Measurements from ENCODE around the gene TMC8.

Gene TMC8

GRCh38 chr17:78146881-78147280 is 16.3 kb downstream of the TMC8 start:
- TF ChIP-seq ZNF18 (tag by site-specific recombination; IDR thresholded peaks at IDR 0.05) (no peak), GLIS2 (tag by site-specific recombination; IDR thresholded peaks at IDR 0.05) (no peak), ATF2 (tag by site-specific recombination; IDR thresholded peaks at IDR 0.05; ENCODE audit: low read depth) (no peak), GLI4 (tag by site-specific recombination; IDR thresholded peaks at IDR 0.05) (no peak), ZNF707 (tag by site-specific recombination; IDR thresholded peaks at IDR 0.05) (no peak), WT1 (tag by site-specific recombination; IDR thresholded peaks at IDR 0.05) (no peak), ZNF792 (tag by site-specific recombination; IDR thresholded peaks at IDR 0.05) (no peak), ZBTB17 (tag by site-specific recombination; IDR thresholded peaks at IDR 0.05) (no peak), ZNF558 (tag by site-specific recombination; IDR thresholded peaks at IDR 0.05) (no peak), ZNF701 (tag by site-specific recombination; IDR thresholded peaks at IDR 0.05) (no peak)
- H3K9me3 ChIP-seq (ENCODE audit: control insufficient read depth, insufficient read depth, low read depth, low read length) = no peaks in the 10 kb centered on the region
- H3K4me3 ChIP-seq (ENCODE audit: low read depth, low read length) = no peak overlapping the region
- ChIA-PET POLR2A (no interaction called here), CTCF (interaction anchor here (0.6 to 1.1 kb wide), 4 partner anchors 9 to 719 kb away, joined by 3 to 6 read pairs (median 3); no protein-coding TSS in a partner anchor)
- H3K4me1 ChIP-seq (ENCODE audit: control insufficient read depth, insufficient read depth, low read length) = peaks cover 4% of the 10 kb centered on the region
- H3K27ac ChIP-seq (ENCODE audit: extremely low read depth, low read depth, low read length) = no peak overlapping the region
- H3K36me3 ChIP-seq (ENCODE audit: control insufficient read depth in 2 of 2, insufficient read depth in 1 of 2, low read length in 2 of 2) = no peaks in the 10 kb centered on the region

- H3K4me1 ChIP-seq (ENCODE audit: control insufficient read depth, insufficient read depth, low read length) = peaks cover 4% of the 10 kb centered on the region
- 0 out of 2 replicates have a peak, but pooled peaks have one; percentile 47 for TF ChIP-seq ZNF223 (tag by site-specific recombination; IDR thresholded peaks at IDR 0.05)
- no peak for TF ChIP-seq ZNF121 (tag by site-specific recombination; IDR thresholded peaks at IDR 0.05)
- TF ChIP-seq SP7 (tag by site-specific recombination; IDR thresholded peaks at IDR 0.05) = no peak
- TF ChIP-seq ZNF280C (tag by site-specific recombination; IDR thresholded peaks at IDR 0.05) = no peak
Measured at GRCh38 chr17:78147315-78147998, 16.9 kb downstream of the TMC8 start.

GRCh38 chr17:78148286-78149016 is 17.9 kb downstream of the TMC8 start:
- Histone ChIP-seq H3K9me3 (ENCODE audit: control insufficient read depth, insufficient read depth, low read depth, low read length) (no peaks in the 10 kb centered on the region), H3K4me3 (ENCODE audit: low read depth, low read length) (no peak overlapping the region), H3K4me1 (ENCODE audit: control insufficient read depth, insufficient read depth, low read length) (peaks cover 4% of the 10 kb centered on the region), H3K36me3 (ENCODE audit: control insufficient read depth in 2 of 2, insufficient read depth in 1 of 2, low read length in 2 of 2) (no peaks in the 10 kb centered on the region), H3K27ac (ENCODE audit: extremely low read depth, low read depth, low read length) (no peak overlapping the region)
- ChIA-PET CTCF (interaction anchor here (1.5 kb wide), 1 partner anchor 212 kb away, joined by 4 read pairs; no protein-coding TSS in a partner anchor), POLR2A (interaction anchor here (1.2 to 1.3 kb wide), 2 partner anchors 8 to 13 kb away, joined by 4 to 8 read pairs; no protein-coding TSS in a partner anchor)
- TF ChIP-seq ZNF623 (tag by site-specific recombination; IDR thresholded peaks at IDR 0.05) (no peak), ZNF133 (tag by site-specific recombination; IDR thresholded peaks at IDR 0.05) (no peak), GLIS2 (tag by site-specific recombination; IDR thresholded peaks at IDR 0.05) (0 out of 2 replicates have a peak, but pooled peaks have one; percentile 21), ZNF114 (tag by site-specific recombination; IDR thresholded peaks at IDR 0.05) (no peak), ZNF174 (tag by site-specific recombination; IDR thresholded peaks at IDR 0.05) (no peak)

More at GRCh38 chr17:78147315-78147998, 16.9 kb downstream of the TMC8 start:
- POLR2A ChIA-PET = interaction anchor here (1.2 kb wide), 1 partner anchor 14 kb away, joined by 4 read pairs; no protein-coding TSS in a partner anchor
- H3K9me3 ChIP-seq (ENCODE audit: control insufficient read depth, insufficient read depth, low read depth, low read length) = no peaks in the 10 kb centered on the region
- no peak overlapping the region for H3K27ac ChIP-seq (ENCODE audit: extremely low read depth, low read depth, low read length)
- CTCF ChIA-PET = interaction anchor here (0.6 to 1.5 kb wide), 4 partner anchors 10 to 213 kb away, joined by 3 to 6 read pairs (median 4); no protein-coding TSS in a partner anchor
- H3K4me3 ChIP-seq (ENCODE audit: low read depth, low read length) = no peak overlapping the region
- H3K36me3 ChIP-seq (ENCODE audit: control insufficient read depth in 2 of 2, insufficient read depth in 1 of 2, low read length in 2 of 2) = no peaks in the 10 kb centered on the region
